Measurements from ENCODE around the gene DYNC2H1. TPM values are rescaled to one million over a fixed set of nuclear protein-coding genes. Genes with fewer than 3 reads are reported as not detected.

Gene DYNC2H1
- polyA plus RNA-seq, 1 donor (not counting 4 experiments of a cell fraction or from before 2014, with no cell fraction given) = 18.5 TPM

DNA sequence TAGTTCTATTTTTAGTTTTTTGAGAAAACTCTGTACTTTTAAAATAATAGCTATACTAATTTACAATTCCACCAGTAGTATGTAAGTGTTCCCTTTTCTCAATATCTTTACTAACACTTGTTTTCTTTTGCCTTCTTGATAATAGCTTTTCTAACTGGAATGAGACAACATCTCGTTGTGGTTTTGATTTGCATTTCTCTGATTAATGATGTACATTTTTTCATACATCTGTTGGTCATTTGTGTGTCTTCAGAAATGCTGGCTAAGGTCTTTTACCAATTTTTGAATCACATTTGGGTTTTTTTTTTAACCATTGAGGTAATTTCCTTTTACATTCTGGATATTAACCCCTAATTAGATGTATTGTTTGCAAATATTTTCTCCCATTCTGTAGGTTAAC lies 258.9 kb downstream of the DYNC2H1 start:
- H3K27me3 ChIP-seq (ENCODE audit: control insufficient read depth, extremely low read depth, insufficient read depth, low read length) = no peaks in the 10 kb centered on the region
- H4K20me1 ChIP-seq (ENCODE audit: control insufficient read depth, extremely low read depth, insufficient read depth, low read length) = no peaks in the 10 kb centered on the region
- no peaks in the 10 kb centered on the region for H3K9me1 ChIP-seq (ENCODE audit: control insufficient read depth, extremely low read depth, insufficient read depth, low read length)
- H3K36me3 ChIP-seq (ENCODE audit: control insufficient read depth in 2 of 2, extremely low read depth in 1 of 2, insufficient read depth in 2 of 2, low read length in 2 of 2) = peaks cover 4 to 5% of the 10 kb centered on the region in 2 experiments
- dilution Hi-C loops (cut with MboI; ENCODE audit: extremely low pct_ligation_motif_present, low sequenced_read_pairs) = no loop called here
- DNase-seq (ENCODE audit: low read depth, low spot score) (no peak), FAIRE-seq (no peak)
- no peaks in the 10 kb centered on the region for H3K9me3 ChIP-seq (ENCODE audit: control insufficient read depth, low read depth, low read length)
- H3K9ac ChIP-seq (ENCODE audit: control insufficient read depth, extremely low read depth, insufficient read depth, low read length) = no peak overlapping the region
- H3K79me2 ChIP-seq (ENCODE audit: control insufficient read depth, insufficient read depth, low read length) = no peaks in the 10 kb centered on the region
- H2AFZ ChIP-seq (ENCODE audit: control insufficient read depth, low read length) = no peak overlapping the region
- no peak overlapping the region for H3K4me2 ChIP-seq (ENCODE audit: control insufficient read depth, extremely low read depth, insufficient read depth, low read depth, low read length)
- TF ChIP-seq EZH2 (IDR thresholded peaks at IDR 0.05; ENCODE audit: low read length) = no peak
- TF ChIP-seq, protein P1, sequence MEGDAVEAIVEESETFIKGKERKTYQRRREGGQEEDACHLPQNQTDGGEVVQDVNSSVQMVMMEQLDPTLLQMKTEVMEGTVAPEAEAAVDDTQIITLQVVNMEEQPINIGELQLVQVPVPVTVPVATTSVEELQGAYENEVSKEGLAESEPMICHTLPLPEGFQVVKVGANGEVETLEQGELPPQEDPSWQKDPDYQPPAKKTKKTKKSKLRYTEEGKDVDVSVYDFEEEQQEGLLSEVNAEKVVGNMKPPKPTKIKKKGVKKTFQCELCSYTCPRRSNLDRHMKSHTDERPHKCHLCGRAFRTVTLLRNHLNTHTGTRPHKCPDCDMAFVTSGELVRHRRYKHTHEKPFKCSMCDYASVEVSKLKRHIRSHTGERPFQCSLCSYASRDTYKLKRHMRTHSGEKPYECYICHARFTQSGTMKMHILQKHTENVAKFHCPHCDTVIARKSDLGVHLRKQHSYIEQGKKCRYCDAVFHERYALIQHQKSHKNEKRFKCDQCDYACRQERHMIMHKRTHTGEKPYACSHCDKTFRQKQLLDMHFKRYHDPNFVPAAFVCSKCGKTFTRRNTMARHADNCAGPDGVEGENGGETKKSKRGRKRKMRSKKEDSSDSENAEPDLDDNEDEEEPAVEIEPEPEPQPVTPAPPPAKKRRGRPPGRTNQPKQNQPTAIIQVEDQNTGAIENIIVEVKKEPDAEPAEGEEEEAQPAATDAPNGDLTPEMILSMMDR (optimal IDR thresholded peaks at IDR 0.05 in 1 of 3, IDR thresholded peaks at IDR 0.05 in 1 of 3, conservative IDR thresholded peaks at IDR 0.05 in 1 of 3; ENCODE audit: extremely low read depth in 1 of 3, insufficient read depth in 2 of 3, low read length in 3 of 3) = no peak
- H3K4me3 ChIP-seq (ENCODE audit: control insufficient read depth in 2 of 3, extremely low read depth in 1 of 3, insufficient read depth in 2 of 3, low read depth in 1 of 3, low read length in 3 of 3) = no peak overlapping the region
- no peaks in the 10 kb centered on the region for H3K4me1 ChIP-seq (ENCODE audit: control insufficient read depth, extremely low read depth, insufficient read depth, low read length)
- no peak overlapping the region for H3K27ac ChIP-seq (ENCODE audit: control insufficient read depth, insufficient read depth, low read length)

DNA sequence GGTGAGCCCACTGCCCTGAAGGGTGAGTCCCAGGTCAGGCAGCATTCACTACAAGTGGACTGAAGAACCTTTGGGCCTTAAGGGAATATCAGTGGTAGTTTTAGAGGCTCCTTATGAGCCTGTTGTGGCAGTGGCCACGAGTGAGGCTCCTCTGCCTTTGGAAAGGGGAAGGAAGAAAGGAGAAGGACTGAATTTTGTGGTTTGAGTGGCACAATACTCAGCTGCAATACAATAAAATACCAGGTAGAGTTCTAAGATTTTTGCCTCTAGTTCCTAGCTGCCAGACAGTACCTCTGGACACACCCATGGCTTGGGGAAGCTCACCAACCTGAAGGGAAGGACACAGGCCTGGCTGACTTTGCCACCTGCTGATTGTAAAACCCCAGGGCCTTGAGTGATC lies 260.9 kb downstream of the DYNC2H1 start:
- H3K9ac ChIP-seq (ENCODE audit: control insufficient read depth, extremely low read depth, insufficient read depth, low read length) = no peak overlapping the region
- dilution Hi-C loops (cut with MboI; ENCODE audit: extremely low pct_ligation_motif_present, low sequenced_read_pairs) = no loop called here
- no peak overlapping the region for H3K27ac ChIP-seq (ENCODE audit: control insufficient read depth, insufficient read depth, low read length)
- DNase-seq (ENCODE audit: low read depth, low spot score) (no peak), FAIRE-seq (no peak)
- no peaks in the 10 kb centered on the region for H4K20me1 ChIP-seq (ENCODE audit: control insufficient read depth, extremely low read depth, insufficient read depth, low read length)
- TF ChIP-seq, protein P1 (optimal IDR thresholded peaks at IDR 0.05 in 1 of 3, IDR thresholded peaks at IDR 0.05 in 1 of 3, conservative IDR thresholded peaks at IDR 0.05 in 1 of 3; ENCODE audit: extremely low read depth in 1 of 3, insufficient read depth in 2 of 3, low read length in 3 of 3) = no peak
- no peak for TF ChIP-seq EZH2 (IDR thresholded peaks at IDR 0.05; ENCODE audit: low read length)
- no peaks in the 10 kb centered on the region for H3K79me2 ChIP-seq (ENCODE audit: control insufficient read depth, insufficient read depth, low read length)
- H2AFZ ChIP-seq (ENCODE audit: control insufficient read depth, low read length) = no peak overlapping the region
- H3K9me1 ChIP-seq (ENCODE audit: control insufficient read depth, extremely low read depth, insufficient read depth, low read length) = no peaks in the 10 kb centered on the region
- no peak overlapping the region for H3K4me2 ChIP-seq (ENCODE audit: control insufficient read depth, extremely low read depth, insufficient read depth, low read depth, low read length)
- H3K36me3 ChIP-seq (ENCODE audit: control insufficient read depth in 2 of 2, extremely low read depth in 1 of 2, insufficient read depth in 2 of 2, low read length in 2 of 2) = peaks cover 4 to 5% of the 10 kb centered on the region in 2 experiments
- no peaks in the 10 kb centered on the region for H3K9me3 ChIP-seq (ENCODE audit: control insufficient read depth, low read depth, low read length)
- no peaks in the 10 kb centered on the region for H3K27me3 ChIP-seq (ENCODE audit: control insufficient read depth, extremely low read depth, insufficient read depth, low read length)
- no peak overlapping the region for H3K4me3 ChIP-seq (ENCODE audit: control insufficient read depth in 2 of 3, extremely low read depth in 1 of 3, insufficient read depth in 2 of 3, low read depth in 1 of 3, low read length in 3 of 3)
- no peaks in the 10 kb centered on the region for H3K4me1 ChIP-seq (ENCODE audit: control insufficient read depth, extremely low read depth, insufficient read depth, low read length)
